Right lobe of liver (tissue), 4 donors: Measurements from ENCODE around the gene NTM.

Source experiments
- CTCF ChIP-seq, 4 donors: fragments of 200-600 bp in 3 of 4; fragments of 450-650 bp in 1 of 4; IDR thresholded peaks; one replicate each; pipeline versions ENCODE4 v1.5.1 to v1.8.0; 2016 to 2022; ENCODE audit warnings: antibody characterized with exemption in 4 of 4, mild to moderate bottlenecking in 2 of 4
- POLR2A ChIP-seq: fragments of 450-650 bp; IDR thresholded peaks from one replicate; pipeline ENCODE4 v1.6.1; 2017; ENCODE audit warnings: antibody characterized with exemption, mild to moderate bottlenecking
- donor health status: DM: no; HTN: no; CAD: no.
- donor health status: DM: no; HTN: no; CAD: no.
- donor health status: DM: no; HTN: yes; CAD: no.

- TF ChIP-seq CTCF (IDR thresholded peaks at IDR 0.05) (no peak), POLR2A (no peak)
Measured at GRCh38 chr11:131829725-131830124, 459.3 kb downstream of the NTM start.
